SK-N-SH treated with all-trans-retinoic acid at 6 μM for 48 hours (cell line): ENCODE measurements around the gene SCAMP1.

Experiments used
- ATAC-seq: fragments of 200-7000 bp; cut with Tn5 transposase; 3 replicates; pipeline ENCODE4 v1.9.1; 2020; ENCODE audit warnings: mild to moderate bottlenecking, moderate library complexity
- ARNTL ChIP-seq: fragments of 450-650 bp; formaldehyde crosslinking; IDR thresholded peaks from 2 replicates; pipeline ENCODE4 v1.5.0; 2020; ENCODE audit warnings: low read depth, mild to moderate bottlenecking, moderate library complexity, borderline replicate concordance
- BACH2 ChIP-seq: fragments of 250-450 bp; sonication (Bioruptor Pico); IDR thresholded peaks from 2 replicates; pipeline ENCODE4 v1.9.0; 2021; ENCODE audit warnings: mild to moderate bottlenecking, borderline replicate concordance
- CSDC2 ChIP-seq: fragments of 250-450 bp; sonication (Bioruptor Pico); IDR thresholded peaks from 2 replicates; pipeline ENCODE4 v1.5.0; 2020; ENCODE audit warnings: mild to moderate bottlenecking, moderate library complexity
- ESRRG ChIP-seq: fragments of 250-450 bp; sonication (Bioruptor Pico); IDR thresholded peaks from 2 replicates; pipeline ENCODE4 v1.6.1; 2021; ENCODE audit warnings: mild to moderate bottlenecking
- GLIS3 ChIP-seq: fragments of 250-450 bp; sonication (Bioruptor Pico); IDR thresholded peaks from 2 replicates; pipeline ENCODE4 v1.5.0; 2020; ENCODE audit warnings: mild to moderate bottlenecking, moderate library complexity
- ISL1 ChIP-seq: fragments of 250-450 bp; sonication (Bioruptor Pico); IDR thresholded peaks from 2 replicates; pipeline ENCODE4 v2.1.2; 2022; ENCODE audit warnings: mild to moderate bottlenecking, moderate library complexity
- PPARA ChIP-seq: fragments of 250-450 bp; sonication (Bioruptor Pico); IDR thresholded peaks from 2 replicates; pipeline ENCODE4 v1.5.0; 2020; ENCODE audit warnings: mild to moderate bottlenecking, borderline replicate concordance
- RARB ChIP-seq: fragments of 250-450 bp; sonication (Bioruptor Pico); IDR thresholded peaks from 2 replicates; pipeline ENCODE4 v1.8.0; 2021; ENCODE audit warnings: mild to moderate bottlenecking, moderate library complexity
- SNAI2 ChIP-seq: fragments of 250-450 bp; sonication (Bioruptor Pico); IDR thresholded peaks from 2 replicates; pipeline ENCODE4 v1.5.0; 2020; ENCODE audit warnings: mild to moderate bottlenecking, moderate library complexity
- TCF4 ChIP-seq: fragments of 250-450 bp; sonication (Bioruptor Pico); IDR thresholded peaks from 2 replicates; pipeline ENCODE4 v1.8.0; 2021; ENCODE audit warnings: mild to moderate bottlenecking, moderate library complexity, borderline replicate concordance
- TOX ChIP-seq: fragments of 250-450 bp; sonication (Bioruptor Pico); IDR thresholded peaks from 2 replicates; pipeline ENCODE4 v1.8.0; 2021; ENCODE audit warnings: mild to moderate bottlenecking, moderate library complexity, borderline replicate concordance
- ZC3H10 ChIP-seq: fragments of 250-450 bp; sonication (Bioruptor Pico); IDR thresholded peaks from 2 replicates; pipeline ENCODE4 v1.5.1; 2021; ENCODE audit warnings: mild to moderate bottlenecking, moderate library complexity
- ZFP3 ChIP-seq: fragments of 250-450 bp; sonication (Bioruptor Pico); IDR thresholded peaks from 2 replicates; pipeline ENCODE4 v1.5.0; 2020; ENCODE audit warnings: mild to moderate bottlenecking, moderate library complexity
- ZFP30 ChIP-seq: fragments of 450-650 bp; formaldehyde crosslinking; IDR thresholded peaks from 2 replicates; pipeline ENCODE4 v1.5.0; 2022; ENCODE audit warnings: mild to moderate bottlenecking, moderate library complexity
- ZNF70 ChIP-seq: fragments of 450-650 bp; formaldehyde crosslinking; IDR thresholded peaks from 2 replicates; pipeline ENCODE4 v1.5.0; 2020; ENCODE audit warnings: mild to moderate bottlenecking, moderate library complexity
- TF ChIP-seq, protein P1 (sequence below): fragments of 250-450 bp; sonication (Bioruptor Pico); IDR thresholded peaks from 2 replicates; pipeline ENCODE4 v1.5.0; 2020; ENCODE audit warnings: mild to moderate bottlenecking, moderate library complexity
- TF ChIP-seq, protein P2 (sequence below): fragments of 250-450 bp; sonication (Bioruptor Pico); IDR thresholded peaks from 2 replicates; pipeline ENCODE4 v1.5.1; 2020; ENCODE audit warnings: low read depth, mild to moderate bottlenecking, moderate library complexity
- TF ChIP-seq, protein P3 (sequence below): fragments of 250-450 bp; sonication (Bioruptor Pico); IDR thresholded peaks from 2 replicates; pipeline ENCODE4 v1.8.0; 2021; ENCODE audit warnings: low read depth, mild to moderate bottlenecking, moderate library complexity, borderline replicate concordance
- TF ChIP-seq, protein P4 (sequence below): fragments of 250-450 bp; sonication (Bioruptor Pico); IDR thresholded peaks from 2 replicates; pipeline ENCODE4 v1.5.1; 2021; ENCODE audit warnings: mild to moderate bottlenecking, moderate library complexity
- TF ChIP-seq, protein P5 (sequence below): fragments of 250-450 bp; sonication (Bioruptor Pico); IDR thresholded peaks from 2 replicates; pipeline ENCODE4 v1.8.0; 2020; ENCODE audit warnings: mild to moderate bottlenecking, moderate library complexity, borderline replicate concordance

Gene SCAMP1

DNA sequence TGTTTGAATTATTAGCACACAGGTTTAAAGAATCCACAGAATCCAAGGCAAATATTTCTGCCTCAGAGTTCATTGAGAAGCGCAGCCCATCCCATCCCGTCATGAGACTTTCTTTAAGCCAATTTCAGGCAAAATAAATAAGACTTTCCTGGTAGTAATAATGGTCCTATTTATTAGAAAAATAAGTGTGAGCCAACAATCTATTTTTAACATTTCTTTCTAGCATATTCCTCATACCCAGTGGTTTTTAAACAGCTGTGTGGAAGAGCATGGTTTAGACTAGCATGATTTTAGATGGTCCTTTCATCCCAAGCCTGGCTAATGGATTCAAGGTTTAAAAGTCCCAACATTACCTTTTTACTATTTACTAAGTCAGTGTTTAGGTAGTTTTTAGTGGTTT lies 125.8 kb downstream of the SCAMP1 start:
- no peak for ATAC-seq

DNA sequence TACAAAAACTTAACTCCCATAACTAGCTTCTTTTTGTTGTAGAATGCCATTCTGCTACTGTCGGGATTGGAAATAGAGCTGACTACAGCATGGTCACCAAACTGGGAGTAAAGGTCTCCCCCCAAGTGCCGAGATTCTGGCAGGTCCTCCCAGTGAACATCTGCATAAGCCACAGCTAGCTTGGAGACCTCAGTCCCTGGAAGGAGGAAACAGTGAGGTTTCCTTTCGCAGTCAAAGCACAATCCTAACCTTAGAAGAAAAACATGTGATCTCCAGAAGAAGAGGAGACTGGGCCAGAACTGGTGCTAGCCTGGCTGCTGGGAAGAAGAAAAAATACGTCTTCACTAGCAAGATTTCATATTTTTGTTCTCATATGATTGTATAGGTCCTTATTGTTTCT lies 127.4 kb downstream of the SCAMP1 start:
- no peak for ATAC-seq
- TF ChIP-seq TOX (CRISPR knock-in tag) (no peak), TCF4 (CRISPR knock-in tag) (no peak), ISL1 (no peak), ZFP30 (CRISPR knock-in tag) (no peak), BACH2 (CRISPR knock-in tag) (no peak), SNAI2 (no peak), PPARA (CRISPR knock-in tag) (no peak), ARNTL (CRISPR knock-in tag) (no peak), ZFP3 (CRISPR knock-in tag) (no peak)
- TF ChIP-seq, protein P1, sequence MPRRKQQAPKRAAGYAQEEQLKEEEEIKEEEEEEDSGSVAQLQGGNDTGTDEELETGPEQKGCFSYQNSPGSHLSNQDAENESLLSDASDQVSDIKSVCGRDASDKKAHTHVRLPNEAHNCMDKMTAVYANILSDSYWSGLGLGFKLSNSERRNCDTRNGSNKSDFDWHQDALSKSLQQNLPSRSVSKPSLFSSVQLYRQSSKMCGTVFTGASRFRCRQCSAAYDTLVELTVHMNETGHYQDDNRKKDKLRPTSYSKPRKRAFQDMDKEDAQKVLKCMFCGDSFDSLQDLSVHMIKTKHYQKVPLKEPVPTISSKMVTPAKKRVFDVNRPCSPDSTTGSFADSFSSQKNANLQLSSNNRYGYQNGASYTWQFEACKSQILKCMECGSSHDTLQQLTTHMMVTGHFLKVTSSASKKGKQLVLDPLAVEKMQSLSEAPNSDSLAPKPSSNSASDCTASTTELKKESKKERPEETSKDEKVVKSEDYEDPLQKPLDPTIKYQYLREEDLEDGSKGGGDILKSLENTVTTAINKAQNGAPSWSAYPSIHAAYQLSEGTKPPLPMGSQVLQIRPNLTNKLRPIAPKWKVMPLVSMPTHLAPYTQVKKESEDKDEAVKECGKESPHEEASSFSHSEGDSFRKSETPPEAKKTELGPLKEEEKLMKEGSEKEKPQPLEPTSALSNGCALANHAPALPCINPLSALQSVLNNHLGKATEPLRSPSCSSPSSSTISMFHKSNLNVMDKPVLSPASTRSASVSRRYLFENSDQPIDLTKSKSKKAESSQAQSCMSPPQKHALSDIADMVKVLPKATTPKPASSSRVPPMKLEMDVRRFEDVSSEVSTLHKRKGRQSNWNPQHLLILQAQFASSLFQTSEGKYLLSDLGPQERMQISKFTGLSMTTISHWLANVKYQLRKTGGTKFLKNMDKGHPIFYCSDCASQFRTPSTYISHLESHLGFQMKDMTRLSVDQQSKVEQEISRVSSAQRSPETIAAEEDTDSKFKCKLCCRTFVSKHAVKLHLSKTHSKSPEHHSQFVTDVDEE (CRISPR knock-in tag) = no peak
- TF ChIP-seq, protein P2, sequence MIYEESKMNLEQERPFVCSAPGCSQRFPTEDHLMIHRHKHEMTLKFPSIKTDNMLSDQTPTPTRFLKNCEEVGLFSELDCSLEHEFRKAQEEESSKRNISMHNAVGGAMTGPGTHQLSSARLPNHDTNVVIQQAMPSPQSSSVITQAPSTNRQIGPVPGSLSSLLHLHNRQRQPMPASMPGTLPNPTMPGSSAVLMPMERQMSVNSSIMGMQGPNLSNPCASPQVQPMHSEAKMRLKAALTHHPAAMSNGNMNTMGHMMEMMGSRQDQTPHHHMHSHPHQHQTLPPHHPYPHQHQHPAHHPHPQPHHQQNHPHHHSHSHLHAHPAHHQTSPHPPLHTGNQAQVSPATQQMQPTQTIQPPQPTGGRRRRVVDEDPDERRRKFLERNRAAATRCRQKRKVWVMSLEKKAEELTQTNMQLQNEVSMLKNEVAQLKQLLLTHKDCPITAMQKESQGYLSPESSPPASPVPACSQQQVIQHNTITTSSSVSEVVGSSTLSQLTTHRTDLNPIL (CRISPR knock-in tag) = no peak
- TF ChIP-seq, protein P3, sequence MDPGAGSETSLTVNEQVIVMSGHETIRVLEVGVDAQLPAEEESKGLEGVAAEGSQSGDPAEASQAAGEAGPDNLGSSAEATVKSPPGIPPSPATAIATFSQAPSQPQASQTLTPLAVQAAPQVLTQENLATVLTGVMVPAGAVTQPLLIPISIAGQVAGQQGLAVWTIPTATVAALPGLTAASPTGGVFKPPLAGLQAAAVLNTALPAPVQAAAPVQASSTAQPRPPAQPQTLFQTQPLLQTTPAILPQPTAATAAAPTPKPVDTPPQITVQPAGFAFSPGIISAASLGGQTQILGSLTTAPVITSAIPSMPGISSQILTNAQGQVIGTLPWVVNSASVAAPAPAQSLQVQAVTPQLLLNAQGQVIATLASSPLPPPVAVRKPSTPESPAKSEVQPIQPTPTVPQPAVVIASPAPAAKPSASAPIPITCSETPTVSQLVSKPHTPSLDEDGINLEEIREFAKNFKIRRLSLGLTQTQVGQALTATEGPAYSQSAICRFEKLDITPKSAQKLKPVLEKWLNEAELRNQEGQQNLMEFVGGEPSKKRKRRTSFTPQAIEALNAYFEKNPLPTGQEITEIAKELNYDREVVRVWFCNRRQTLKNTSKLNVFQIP = no peak

More for the DNA sequence above, 125.8 kb downstream of the SCAMP1 start:
- TF ChIP-seq CSDC2 = no peak
- TF ChIP-seq ZC3H10 (CRISPR knock-in tag) = no peak
- TF ChIP-seq ESRRG (CRISPR knock-in tag) = no peak
- TF ChIP-seq PPARA (CRISPR knock-in tag) = no peak
- TF ChIP-seq, protein P4, sequence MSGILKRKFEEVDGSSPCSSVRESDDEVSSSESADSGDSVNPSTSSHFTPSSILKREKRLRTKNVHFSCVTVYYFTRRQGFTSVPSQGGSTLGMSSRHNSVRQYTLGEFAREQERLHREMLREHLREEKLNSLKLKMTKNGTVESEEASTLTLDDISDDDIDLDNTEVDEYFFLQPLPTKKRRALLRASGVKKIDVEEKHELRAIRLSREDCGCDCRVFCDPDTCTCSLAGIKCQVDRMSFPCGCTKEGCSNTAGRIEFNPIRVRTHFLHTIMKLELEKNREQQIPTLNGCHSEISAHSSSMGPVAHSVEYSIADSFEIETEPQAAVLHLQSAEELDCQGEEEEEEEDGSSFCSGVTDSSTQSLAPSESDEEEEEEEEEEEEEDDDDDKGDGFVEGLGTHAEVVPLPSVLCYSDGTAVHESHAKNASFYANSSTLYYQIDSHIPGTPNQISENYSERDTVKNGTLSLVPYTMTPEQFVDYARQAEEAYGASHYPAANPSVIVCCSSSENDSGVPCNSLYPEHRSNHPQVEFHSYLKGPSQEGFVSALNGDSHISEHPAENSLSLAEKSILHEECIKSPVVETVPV (CRISPR knock-in tag) = no peak
- no peak for TF ChIP-seq SNAI2
- TF ChIP-seq ISL1 = no peak
- no peak for TF ChIP-seq ZFP30 (CRISPR knock-in tag)
- no peak for TF ChIP-seq RARB (CRISPR knock-in tag)
- TF ChIP-seq ZNF70 (CRISPR knock-in tag) = no peak
- TF ChIP-seq, protein P5, sequence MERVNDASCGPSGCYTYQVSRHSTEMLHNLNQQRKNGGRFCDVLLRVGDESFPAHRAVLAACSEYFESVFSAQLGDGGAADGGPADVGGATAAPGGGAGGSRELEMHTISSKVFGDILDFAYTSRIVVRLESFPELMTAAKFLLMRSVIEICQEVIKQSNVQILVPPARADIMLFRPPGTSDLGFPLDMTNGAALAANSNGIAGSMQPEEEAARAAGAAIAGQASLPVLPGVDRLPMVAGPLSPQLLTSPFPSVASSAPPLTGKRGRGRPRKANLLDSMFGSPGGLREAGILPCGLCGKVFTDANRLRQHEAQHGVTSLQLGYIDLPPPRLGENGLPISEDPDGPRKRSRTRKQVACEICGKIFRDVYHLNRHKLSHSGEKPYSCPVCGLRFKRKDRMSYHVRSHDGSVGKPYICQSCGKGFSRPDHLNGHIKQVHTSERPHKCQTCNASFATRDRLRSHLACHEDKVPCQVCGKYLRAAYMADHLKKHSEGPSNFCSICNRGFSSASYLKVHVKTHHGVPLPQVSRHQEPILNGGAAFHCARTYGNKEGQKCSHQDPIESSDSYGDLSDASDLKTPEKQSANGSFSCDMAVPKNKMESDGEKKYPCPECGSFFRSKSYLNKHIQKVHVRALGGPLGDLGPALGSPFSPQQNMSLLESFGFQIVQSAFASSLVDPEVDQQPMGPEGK (CRISPR knock-in tag) = no peak
- TF ChIP-seq, protein P2 (CRISPR knock-in tag) = no peak
- TF ChIP-seq GLIS3 (CRISPR knock-in tag) = no peak
- TF ChIP-seq, all 23 proteins: peak for 0
